Sigmoid colon (tissue), 3 donors: Measurements from ENCODE around the gene PPP1CB.

Experiments
- POLR2A ChIP-seq, 2 donors: fragments of 450-650 bp; IDR thresholded peaks; one replicate each; pipeline ENCODE4 v1.6.1; 2016; ENCODE audit warnings: antibody characterized with exemption in 2 of 2, mild to moderate bottlenecking in 2 of 2, moderate library complexity in 2 of 2
- TF ChIP-seq, protein P1 (sequence below), 4 experiments: fragments of 450-650 bp in 3 of 4; fragments of 200-600 bp in 1 of 4; IDR thresholded peaks; one replicate each; pipeline ENCODE4 v1.5.1; 2016 to 2019; ENCODE audit warnings: antibody characterized with exemption in 4 of 4, mild to moderate bottlenecking in 3 of 4, moderate library complexity in 2 of 4

DNA sequence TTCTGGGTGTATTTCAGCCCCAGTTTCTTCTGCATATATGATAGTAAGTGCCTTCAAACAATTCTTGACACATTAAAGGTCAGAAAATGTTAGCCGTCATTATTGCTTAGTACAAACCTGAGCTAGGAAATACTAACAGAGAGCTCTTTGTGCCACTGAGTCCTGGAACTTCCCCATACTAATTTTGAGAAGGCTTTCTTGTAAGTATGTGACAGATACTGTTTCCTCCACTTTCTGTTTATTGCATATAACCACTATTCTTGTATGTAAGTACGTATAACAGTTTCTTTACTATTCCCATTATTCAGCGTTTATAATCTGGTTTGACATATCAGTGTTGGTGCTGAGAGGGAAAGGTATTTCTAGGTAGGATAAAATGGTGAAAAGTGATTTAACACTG lies 9.8 kb downstream of the PPP1CB start:
- TF ChIP-seq, protein P1, sequence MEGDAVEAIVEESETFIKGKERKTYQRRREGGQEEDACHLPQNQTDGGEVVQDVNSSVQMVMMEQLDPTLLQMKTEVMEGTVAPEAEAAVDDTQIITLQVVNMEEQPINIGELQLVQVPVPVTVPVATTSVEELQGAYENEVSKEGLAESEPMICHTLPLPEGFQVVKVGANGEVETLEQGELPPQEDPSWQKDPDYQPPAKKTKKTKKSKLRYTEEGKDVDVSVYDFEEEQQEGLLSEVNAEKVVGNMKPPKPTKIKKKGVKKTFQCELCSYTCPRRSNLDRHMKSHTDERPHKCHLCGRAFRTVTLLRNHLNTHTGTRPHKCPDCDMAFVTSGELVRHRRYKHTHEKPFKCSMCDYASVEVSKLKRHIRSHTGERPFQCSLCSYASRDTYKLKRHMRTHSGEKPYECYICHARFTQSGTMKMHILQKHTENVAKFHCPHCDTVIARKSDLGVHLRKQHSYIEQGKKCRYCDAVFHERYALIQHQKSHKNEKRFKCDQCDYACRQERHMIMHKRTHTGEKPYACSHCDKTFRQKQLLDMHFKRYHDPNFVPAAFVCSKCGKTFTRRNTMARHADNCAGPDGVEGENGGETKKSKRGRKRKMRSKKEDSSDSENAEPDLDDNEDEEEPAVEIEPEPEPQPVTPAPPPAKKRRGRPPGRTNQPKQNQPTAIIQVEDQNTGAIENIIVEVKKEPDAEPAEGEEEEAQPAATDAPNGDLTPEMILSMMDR (IDR thresholded peaks at IDR 0.05) = no peak
- no peak for TF ChIP-seq POLR2A (IDR thresholded peaks at IDR 0.05)
